H9 (cell line): ENCODE measurements around the gene WDR83. TPM values are rescaled to one million over a fixed set of nuclear protein-coding genes. Genes with fewer than 3 reads are reported as not detected.

Source experiments
- DNase-seq: peaks from one replicate; pipeline ENCODE4 v3.0.0-alpha.2; 2017
- H2AFZ ChIP-seq: one replicate; pipeline ENCODE4 v1.6.1; 2013; ENCODE audit warnings: mild to moderate bottlenecking, low read length, control low read depth, moderate library complexity
- H2AK5ac ChIP-seq: 2 replicates; pipeline ENCODE4 v1.6.1; 2013; ENCODE audit warnings: low read length, control low read depth, mixed read lengths; ENCODE audit not compliant: insufficient read length
- H2BK120ac ChIP-seq: one replicate; pipeline ENCODE4 v1.6.1; 2013; ENCODE audit warnings: low read depth, mild to moderate bottlenecking, low read length, control low read depth, inconsistent platforms; ENCODE audit not compliant: poor library complexity, severe bottlenecking
- H2BK12ac ChIP-seq: 2 replicates; pipeline ENCODE4 v1.6.1; 2013; ENCODE audit warnings: low read length, control low read depth, mixed read lengths, low read depth; ENCODE audit not compliant: insufficient read length
- H2BK15ac ChIP-seq: 2 replicates; pipeline ENCODE4 v1.6.1; 2013; ENCODE audit warnings: low read depth, low read length, control low read depth
- H2BK20ac ChIP-seq: one replicate; pipeline ENCODE4 v1.6.1; 2013; ENCODE audit warnings: low read depth, mild to moderate bottlenecking, low read length, control low read depth, inconsistent platforms; ENCODE audit not compliant: poor library complexity, severe bottlenecking
- H2BK5ac ChIP-seq: 2 replicates; pipeline ENCODE4 v1.6.1; 2013; ENCODE audit warnings: low read length, control low read depth, mixed read lengths; ENCODE audit not compliant: insufficient read length
- H3K14ac ChIP-seq: 2 replicates; pipeline ENCODE4 v1.6.1; 2013; ENCODE audit warnings: low read length, control low read depth; ENCODE audit not compliant: insufficient read depth
- H3K18ac ChIP-seq: 2 replicates; pipeline ENCODE4 v1.6.1; 2013; ENCODE audit warnings: low read depth, mild to moderate bottlenecking, mixed read lengths, low read length, control low read depth; ENCODE audit not compliant: insufficient read length
- H3K23ac ChIP-seq: 2 replicates; pipeline ENCODE4 v1.6.1; 2013; ENCODE audit warnings: low read length, control low read depth, mixed read lengths, low read depth; ENCODE audit not compliant: insufficient read length
- H3K23me2 ChIP-seq: 2 replicates; pipeline ENCODE4 v1.6.1; 2013; ENCODE audit warnings: low read depth, mild to moderate bottlenecking, mixed read lengths, low read length, control low read depth; ENCODE audit not compliant: insufficient read length, poor library complexity, severe bottlenecking
- H3K27ac ChIP-seq: 2 replicates; pipeline ENCODE4 v1.5.1; 2013; ENCODE audit warnings: low read length, control low read depth, mixed read lengths, low read depth; ENCODE audit not compliant: insufficient read length
- H3K27me3 ChIP-seq: 2 replicates; pipeline ENCODE4 v1.6.1; 2013; ENCODE audit warnings: low read length, control low read depth, inconsistent platforms; ENCODE audit not compliant: insufficient read depth
- H3K4ac ChIP-seq: 2 replicates; pipeline ENCODE4 v1.6.1; 2013; ENCODE audit warnings: low read depth, mild to moderate bottlenecking, control low read depth, inconsistent platforms, low read length, moderate library complexity
- H3K4me1 ChIP-seq: 2 replicates; pipeline ENCODE4 v1.6.1; 2013; ENCODE audit warnings: low read length, control low read depth, inconsistent platforms; ENCODE audit not compliant: insufficient read depth
- H3K4me2 ChIP-seq: 2 replicates; pipeline ENCODE4 v1.6.1; 2013; ENCODE audit warnings: low read length, control low read depth, mixed read lengths; ENCODE audit not compliant: insufficient read length, insufficient read depth
- H3K56ac ChIP-seq: 2 replicates; pipeline ENCODE4 v1.6.1; 2013; ENCODE audit warnings: low read depth, mild to moderate bottlenecking, mixed read lengths, low read length, control low read depth; ENCODE audit not compliant: insufficient read length
- H3K79me1 ChIP-seq: 2 replicates; pipeline ENCODE4 v1.6.1; 2013; ENCODE audit warnings: low read depth, mild to moderate bottlenecking, moderate library complexity, low read length, control low read depth, inconsistent platforms; ENCODE audit not compliant: insufficient read depth, poor library complexity, severe bottlenecking
- H3K79me2 ChIP-seq: 2 replicates; pipeline ENCODE4 v1.6.1; 2013; ENCODE audit warnings: low read length, control low read depth, inconsistent platforms; ENCODE audit not compliant: insufficient read depth
- H3K9ac ChIP-seq: 2 replicates; pipeline ENCODE4 v1.6.1; 2013; ENCODE audit warnings: low read length, control low read depth, mixed read lengths; ENCODE audit not compliant: insufficient read length; ENCODE audit errors: extremely low read depth
- H3K9me3 ChIP-seq: one replicate; pipeline ENCODE4 v1.6.1; 2013; ENCODE audit warnings: low read depth, low read length, inconsistent platforms; ENCODE audit not compliant: control insufficient read depth
- H3T11ph ChIP-seq: one replicate; pipeline ENCODE4 v1.6.1; 2013; ENCODE audit warnings: mild to moderate bottlenecking, low read length, control low read depth, inconsistent platforms
- H4K20me1 ChIP-seq: one replicate; pipeline ENCODE4 v1.6.1; 2013; ENCODE audit not compliant: control insufficient read depth, insufficient read length, insufficient read depth
- H4K5ac ChIP-seq: 2 replicates; pipeline ENCODE4 v1.6.1; 2013; ENCODE audit warnings: low read depth, mild to moderate bottlenecking, mixed read lengths, low read length, control low read depth; ENCODE audit not compliant: insufficient read length
- H4K8ac ChIP-seq: replicated peaks from 2 replicates; pipeline ENCODE4 v1.6.1; 2013; ENCODE audit warnings: low read length, control low read depth, mixed read lengths, low read depth; ENCODE audit not compliant: insufficient read length
- H4K91ac ChIP-seq: 2 replicates; pipeline ENCODE4 v1.6.1; 2013; ENCODE audit warnings: low read depth, mild to moderate bottlenecking, moderate library complexity, mixed read lengths, low read length, control low read depth; ENCODE audit not compliant: insufficient read length
- H3K27ac Mint-ChIP-seq, 3 experiments: 2 replicates in 2 of 3; 3 replicates in 1 of 3; pipeline ENCODE4 v1.8.0; 2020 to 2021; ENCODE audit warnings: mixed read lengths in 3 of 3, mild to moderate bottlenecking in 1 of 3, moderate library complexity in 1 of 3
- H3K27me3 Mint-ChIP-seq: 2 replicates; pipeline ENCODE4 v1.8.0; 2021; ENCODE audit warnings: low read depth, mild to moderate bottlenecking, moderate library complexity, mixed read lengths
- H3K36me3 Mint-ChIP-seq, 3 experiments: 2 replicates in 2 of 3; 3 replicates in 1 of 3; pipeline ENCODE4 v1.8.0; 2020 to 2021; ENCODE audit warnings: low read depth in 3 of 3, mixed read lengths in 3 of 3; ENCODE audit not compliant: insufficient read depth in 1 of 3
- H3K4me1 Mint-ChIP-seq, 2 experiments: 2 replicates each; pipeline ENCODE4 v1.8.0; 2020; ENCODE audit warnings: mixed read lengths in 2 of 2
- H3K4me3 Mint-ChIP-seq, 2 experiments: 2 replicates in 1 of 2; 3 replicates in 1 of 2; pipeline ENCODE4 v1.8.0; 2020 to 2021; ENCODE audit warnings: mild to moderate bottlenecking in 2 of 2, mixed read lengths in 2 of 2, moderate library complexity in 1 of 2
- H3K9me3 Mint-ChIP-seq, 2 experiments: 2 replicates in 1 of 2; 3 replicates in 1 of 2; pipeline ENCODE4 v1.8.0; 2020; ENCODE audit warnings: mild to moderate bottlenecking in 2 of 2, mixed read lengths in 2 of 2, moderate library complexity in 1 of 2
- WGBS: extraction: QIAGEN DNeasy Blood & Tissue Kit; methylation state at CpG from one replicate; pipeline ENCODE4 v1.1.7; 2013; ENCODE audit warnings: missing lambda C conversion rate, low lambda C conversion rate, mixed read lengths; ENCODE audit not compliant: insufficient read length; ENCODE audit errors: extremely low coverage; 5-methylcytosine and 5-hydroxymethylcytosine counted together
- total RNA-seq: library from RNA; stranded (reverse); gene quantifications from 2 replicates; pipeline ENCODE4 v1.2.1, GENCODE V29; 2021
- TF ChIP-seq, protein P1 (sequence below): fragments of 200-600 bp; sonication (generic); conservative IDR thresholded peaks from 3 replicates; pipeline ENCODE4 v1.8.0; 2021; ENCODE audit warnings: antibody characterized with exemption, mild to moderate bottlenecking

The WDR83 gene
- total RNA-seq, 1 experiment from 2014 or later, result 21.0 TPM

DNA sequence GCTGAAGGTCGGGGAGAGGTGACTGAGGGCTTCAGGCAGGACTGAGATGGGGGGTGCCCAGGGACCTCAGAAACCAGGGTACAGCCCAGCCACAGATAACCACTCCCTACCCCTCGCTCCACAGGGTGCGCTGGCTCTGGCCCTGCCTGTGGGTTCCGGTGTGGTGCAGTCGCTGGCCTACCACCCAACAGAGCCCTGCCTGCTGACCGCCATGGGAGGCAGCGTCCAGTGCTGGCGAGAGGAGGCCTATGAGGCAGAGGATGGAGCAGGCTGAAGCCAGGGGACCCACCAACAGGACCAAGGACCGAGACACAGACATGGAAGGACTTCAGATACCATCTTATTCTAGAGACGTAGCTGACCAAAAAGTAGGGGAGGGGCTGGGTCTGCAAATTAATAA is 8.8 kb downstream of the WDR83 start:
- Histone ChIP-seq H3K14ac (no peak overlapping the region), H2AK5ac (no peak overlapping the region), H4K5ac (no peak overlapping the region), H3K18ac (no peak overlapping the region), H2BK20ac (no peak overlapping the region), H3K4me1 (no peaks in the 10 kb centered on the region), H4K20me1 (no peaks in the 10 kb centered on the region), H3K4ac (no peak overlapping the region), H3K9me3 (no peaks in the 10 kb centered on the region), H2BK12ac (no peak overlapping the region), H3K9ac (no peak overlapping the region), H4K8ac (no peak overlapping the region), H3K56ac (no peak overlapping the region), H4K91ac (no peak overlapping the region), H2BK15ac (no peak overlapping the region), H3K27ac (no peak overlapping the region), H2BK5ac (no peak overlapping the region), H3K23ac (no peak overlapping the region), H3K79me2 (no peaks in the 10 kb centered on the region), H3K4me2 (no peak overlapping the region), H2BK120ac (no peak overlapping the region), H3K27me3 (no peaks in the 10 kb centered on the region), H3K23me2 (no peaks in the 10 kb centered on the region), H3K79me1 (no peaks in the 10 kb centered on the region), H3T11ph (no peak overlapping the region), H2AFZ (no peak overlapping the region)
- Mint-ChIP-seq H3K4me1 (peaks cover 2 to 16% of the 10 kb centered on the region in 2 experiments), H3K4me3 (no peak overlapping the region), H3K9me3 (no peaks in the 10 kb centered on the region; a peak in 1 of 5 replicates), H3K27me3 (no peaks in the 10 kb centered on the region), H3K27ac (no peak overlapping the region), H3K36me3 (peaks cover 38 to 81% (median 73%) of the 10 kb centered on the region in 3 experiments)
- TF ChIP-seq, protein P1, sequence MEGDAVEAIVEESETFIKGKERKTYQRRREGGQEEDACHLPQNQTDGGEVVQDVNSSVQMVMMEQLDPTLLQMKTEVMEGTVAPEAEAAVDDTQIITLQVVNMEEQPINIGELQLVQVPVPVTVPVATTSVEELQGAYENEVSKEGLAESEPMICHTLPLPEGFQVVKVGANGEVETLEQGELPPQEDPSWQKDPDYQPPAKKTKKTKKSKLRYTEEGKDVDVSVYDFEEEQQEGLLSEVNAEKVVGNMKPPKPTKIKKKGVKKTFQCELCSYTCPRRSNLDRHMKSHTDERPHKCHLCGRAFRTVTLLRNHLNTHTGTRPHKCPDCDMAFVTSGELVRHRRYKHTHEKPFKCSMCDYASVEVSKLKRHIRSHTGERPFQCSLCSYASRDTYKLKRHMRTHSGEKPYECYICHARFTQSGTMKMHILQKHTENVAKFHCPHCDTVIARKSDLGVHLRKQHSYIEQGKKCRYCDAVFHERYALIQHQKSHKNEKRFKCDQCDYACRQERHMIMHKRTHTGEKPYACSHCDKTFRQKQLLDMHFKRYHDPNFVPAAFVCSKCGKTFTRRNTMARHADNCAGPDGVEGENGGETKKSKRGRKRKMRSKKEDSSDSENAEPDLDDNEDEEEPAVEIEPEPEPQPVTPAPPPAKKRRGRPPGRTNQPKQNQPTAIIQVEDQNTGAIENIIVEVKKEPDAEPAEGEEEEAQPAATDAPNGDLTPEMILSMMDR, result no peak
- WGBS, result no CpG with 5 or more reads among the region's 10 CpGs
- DNase-seq, result no peak
